B cell (primary cell): ENCODE results near the gene ROR2. TPM values are rescaled to one million over a fixed set of nuclear protein-coding genes. Genes with fewer than 3 reads are reported as not detected.

Experiments
- ATAC-seq: fragments of 200-7000 bp; cut with Tn5 transposase; one replicate; pipeline ENCODE4 v1.10.0; 2021; ENCODE audit warnings: low read depth, mild to moderate bottlenecking, moderate number of reproducible peaks, moderate library complexity
- CTCF ChIA-PET: fragments of 350-600 bp; sonication (Branson Sonifier 250); formaldehyde crosslinking; loops from one replicate; lab custom pipeline; 2021; ENCODE audit warnings: antibody characterized with exemption, inconsistent platforms; lab: Charles Lee
- POLR2A ChIA-PET: fragments of 350-600 bp; sonication (Branson Sonifier 250); formaldehyde crosslinking; loops from one replicate; lab custom pipeline; 2021; ENCODE audit warnings: antibody characterized with exemption; lab: Charles Lee
- DNase-seq: peaks from one replicate; pipeline ENCODE4 v3.0.0; 2013
- H2AFZ ChIP-seq: 2 replicates; pipeline ENCODE4 v1.6.1; 2012; ENCODE audit warnings: mild to moderate bottlenecking, low read depth, low read length; ENCODE audit not compliant: insufficient read depth, poor library complexity, severe bottlenecking
- H3K27ac ChIP-seq, 2 donors: 1 replicate in 1 of 2; 2 replicates in 1 of 2; pipeline ENCODE4 v1.5.1; 2012 to 2013; ENCODE audit warnings: low read length in 2 of 2, mild to moderate bottlenecking in 2 of 2, moderate library complexity in 1 of 2
- H3K27me3 ChIP-seq, 4 experiments: fragments of 200-600 bp in 1 of 4; sonication (generic) in 1 of 4; replicated peaks in 1 of 4; 1 replicate in 2 of 4; 2 replicates in 2 of 4; pipeline versions ENCODE4 v1.6.1 to v1.7.0; 2013 to 2016; ENCODE audit warnings: low read length in 3 of 4, mild to moderate bottlenecking in 2 of 4, mixed read lengths in 1 of 4, moderate library complexity in 1 of 4; ENCODE audit not compliant: insufficient read depth in 4 of 4, control insufficient read depth in 3 of 4; ENCODE audit errors: control extremely low read depth in 1 of 4
- H3K36me3 ChIP-seq, 2 experiments: replicated peaks in 1 of 2; 1 replicate in 1 of 2; 2 replicates in 1 of 2; pipeline versions ENCODE4 v1.6.1 to v1.7.1; 2013; ENCODE audit warnings: low read length in 1 of 2; ENCODE audit not compliant: insufficient read depth in 2 of 2, control insufficient read depth in 1 of 2; ENCODE audit errors: control extremely low read depth in 1 of 2, extremely low read depth in 1 of 2
- H3K4me1 ChIP-seq, 2 donors: fragments of 200-600 bp in 1 of 2; sonication (generic) in 1 of 2; 1 replicate in 1 of 2; 2 replicates in 1 of 2; pipeline versions ENCODE4 v1.5.1 to v1.6.1; 2013 to 2017; ENCODE audit warnings: low read length in 2 of 2; ENCODE audit not compliant: control insufficient read depth in 2 of 2, insufficient read depth in 2 of 2
- H3K4me2 ChIP-seq: replicated peaks from 2 replicates; pipeline ENCODE3; 2012; ENCODE audit warnings: mild to moderate bottlenecking, low read depth, low read length; ENCODE audit not compliant: poor library complexity, severe bottlenecking
- H3K4me3 ChIP-seq, 5 experiments: fragments of 200-600 bp in 1 of 5; sonication (generic) in 1 of 5; 1 replicate in 3 of 5; 2 replicates in 2 of 5; pipeline versions ENCODE4 v1.5.1 to v1.7.0; 2011 to 2016; ENCODE audit warnings: low read length in 4 of 5, mild to moderate bottlenecking in 4 of 5, low read depth in 2 of 5, control low read depth in 1 of 5, moderate library complexity in 1 of 5; ENCODE audit not compliant: insufficient read depth in 1 of 5; ENCODE audit errors: control extremely low read depth in 1 of 5, extremely low read depth in 1 of 5
- H3K79me2 ChIP-seq: fragments of 200-600 bp; sonication (generic); one replicate; pipeline ENCODE4 v1.6.0; 2016; ENCODE audit warnings: low read length; ENCODE audit not compliant: control insufficient read depth, insufficient read depth
- H3K9ac ChIP-seq: fragments of 200-600 bp; sonication (generic); 2 replicates; pipeline ENCODE4 v1.6.1; 2017; ENCODE audit warnings: mild to moderate bottlenecking, low read length, moderate library complexity
- H3K9me3 ChIP-seq, 3 donors: one replicate each; pipeline versions ENCODE4 v1.6.1 to v1.7.1; 2013; ENCODE audit warnings: low read length in 2 of 3; ENCODE audit not compliant: control insufficient read depth in 2 of 3, insufficient read depth in 1 of 3; ENCODE audit errors: control extremely low read depth in 1 of 3
- H4K20me1 ChIP-seq: 2 replicates; pipeline ENCODE4 v1.6.0; 2012; ENCODE audit warnings: mild to moderate bottlenecking, low read length; ENCODE audit not compliant: insufficient read depth, control insufficient read depth, poor library complexity, severe bottlenecking
- H3K27ac Mint-ChIP-seq: one replicate; pipeline ENCODE4 v1.8.0; 2021; ENCODE audit warnings: mixed read lengths
- H3K27me3 Mint-ChIP-seq: one replicate; pipeline ENCODE4 v1.8.0; 2021; ENCODE audit warnings: mixed read lengths
- H3K4me1 Mint-ChIP-seq: one replicate; pipeline ENCODE4 v1.8.0; 2021; ENCODE audit warnings: mixed read lengths
- H3K4me3 Mint-ChIP-seq: one replicate; pipeline ENCODE4 v1.8.0; 2021; ENCODE audit warnings: mixed read lengths
- H3K9me3 Mint-ChIP-seq: one replicate; pipeline ENCODE4 v1.8.0; 2022; ENCODE audit warnings: mixed read lengths; ENCODE audit not compliant: insufficient read depth
- EZH2 ChIP-seq: IDR thresholded peaks from 2 replicates; pipeline ENCODE4 v1.6.1; 2012; ENCODE audit warnings: borderline replicate concordance, low read depth, mild to moderate bottlenecking, moderate library complexity, low read length; ENCODE audit not compliant: insufficient read depth, poor library complexity, severe bottlenecking
- WGBS: methylation state at CpG from one replicate; pipeline ENCODE4 v1.1.5; 2013; ENCODE audit warnings: missing lambda C conversion rate; ENCODE audit not compliant: insufficient coverage; 5-methylcytosine and 5-hydroxymethylcytosine counted together
- intact Hi-C: fragments of 100-400 bp; cut with micrococcal nuclease; formaldehyde crosslinking; loops from one replicate; pipeline ENCODE4 v1.10.0; 2022
- polyA plus RNA-seq: library from polyadenylated mRNA; depleted of rRNA; stranded (reverse); fragments of >200 nt; gene quantifications from 2 replicates; pipeline ENCODE4 v1.2.3, GENCODE V29; 2012
- total RNA-seq, 2 donors: library from RNA; stranded (reverse); fragments of 120-200 nt in 1 of 2; gene quantifications; 1 replicate in 1 of 2; 2 replicates in 1 of 2; pipeline versions ENCODE4 v1.2.3 to v1.2.4, GENCODE V29; 2013 to 2022
- TF ChIP-seq, protein P1 (sequence below): fragments of 200-600 bp; IDR thresholded peaks from one replicate; pipeline ENCODE4 v1.8.0; 2022; ENCODE audit warnings: antibody characterized with exemption, mild to moderate bottlenecking

The ROR2 gene
- total and polyA plus RNA-seq, 2 donors (not counting 1 experiment from before 2014, with no cell fraction given), result 0.21 to 0.49 TPM

DNA sequence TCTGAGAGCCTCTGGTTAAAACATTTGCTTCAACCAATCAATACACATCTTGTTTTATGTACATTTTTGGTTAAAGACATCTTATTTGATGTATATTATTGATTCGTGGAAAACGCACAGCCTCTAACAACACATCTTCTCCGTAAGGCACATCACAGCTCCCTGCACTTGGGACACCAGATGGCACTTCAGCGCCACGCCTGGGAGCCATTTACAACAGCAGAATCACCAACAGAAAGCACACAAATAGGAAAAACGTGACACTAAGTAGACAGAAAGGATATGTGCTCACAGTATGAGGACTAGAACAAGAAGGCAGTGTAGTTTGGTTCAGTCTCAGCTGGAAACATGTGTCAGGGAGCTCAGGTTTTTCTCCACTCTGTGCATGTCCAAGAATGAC, 199.7 kb downstream of the ROR2 start:
- H2AFZ ChIP-seq, result no peak overlapping the region
- Mint-ChIP-seq H3K4me3 (no peak overlapping the region), H3K9me3 (no peaks in the 10 kb centered on the region), H3K27ac (no peak overlapping the region), H3K4me1 (no peaks in the 10 kb centered on the region), H3K27me3 (peaks cover 15% of the 10 kb centered on the region)
- 67% methylated on average over 1 of the region's 6 CpGs for WGBS
- H3K27ac ChIP-seq, result no peak overlapping the region
- intact Hi-C loops, result no loop called here
- no peaks in the 10 kb centered on the region for H3K4me1 ChIP-seq
- no peak for TF ChIP-seq EZH2
- TF ChIP-seq, protein P1, sequence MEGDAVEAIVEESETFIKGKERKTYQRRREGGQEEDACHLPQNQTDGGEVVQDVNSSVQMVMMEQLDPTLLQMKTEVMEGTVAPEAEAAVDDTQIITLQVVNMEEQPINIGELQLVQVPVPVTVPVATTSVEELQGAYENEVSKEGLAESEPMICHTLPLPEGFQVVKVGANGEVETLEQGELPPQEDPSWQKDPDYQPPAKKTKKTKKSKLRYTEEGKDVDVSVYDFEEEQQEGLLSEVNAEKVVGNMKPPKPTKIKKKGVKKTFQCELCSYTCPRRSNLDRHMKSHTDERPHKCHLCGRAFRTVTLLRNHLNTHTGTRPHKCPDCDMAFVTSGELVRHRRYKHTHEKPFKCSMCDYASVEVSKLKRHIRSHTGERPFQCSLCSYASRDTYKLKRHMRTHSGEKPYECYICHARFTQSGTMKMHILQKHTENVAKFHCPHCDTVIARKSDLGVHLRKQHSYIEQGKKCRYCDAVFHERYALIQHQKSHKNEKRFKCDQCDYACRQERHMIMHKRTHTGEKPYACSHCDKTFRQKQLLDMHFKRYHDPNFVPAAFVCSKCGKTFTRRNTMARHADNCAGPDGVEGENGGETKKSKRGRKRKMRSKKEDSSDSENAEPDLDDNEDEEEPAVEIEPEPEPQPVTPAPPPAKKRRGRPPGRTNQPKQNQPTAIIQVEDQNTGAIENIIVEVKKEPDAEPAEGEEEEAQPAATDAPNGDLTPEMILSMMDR, result no peak
- no peaks in the 10 kb centered on the region for H3K36me3 ChIP-seq
- no peaks in the 10 kb centered on the region for H3K9me3 ChIP-seq
- ATAC-seq (no peak), DNase-seq (no peak)
- ChIA-PET POLR2A (no interaction called here), CTCF (no interaction called here)
- H3K79me2 ChIP-seq, result no peaks in the 10 kb centered on the region
- no peaks in the 10 kb centered on the region for H4K20me1 ChIP-seq
- no peak overlapping the region for H3K4me3 ChIP-seq
- no peak overlapping the region for H3K4me2 ChIP-seq
- H3K27me3 ChIP-seq, result peaks cover 0 to 7% (median 0%) of the 10 kb centered on the region in 4 experiments
- H3K9ac ChIP-seq, result no peak overlapping the region

DNA sequence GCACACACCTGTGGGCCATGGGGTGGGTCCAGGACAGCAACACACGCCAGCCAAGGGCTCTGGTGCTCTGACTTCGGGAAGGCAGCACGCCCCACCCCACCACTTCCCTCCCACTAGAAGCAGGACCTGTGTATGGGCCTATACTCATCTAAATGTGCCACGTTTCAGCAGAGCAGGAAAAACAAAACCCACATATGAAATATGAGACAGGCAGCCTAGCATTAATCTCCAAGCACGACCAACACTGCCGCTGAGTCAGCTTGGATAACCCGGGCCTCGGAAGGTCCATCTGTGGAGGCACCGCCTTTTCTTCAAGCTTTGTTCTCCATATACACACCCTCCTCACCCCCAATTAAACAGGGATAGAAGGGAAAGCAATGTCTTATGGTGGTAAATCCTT, 203.1 kb downstream of the ROR2 start:
- Mint-ChIP-seq H3K27me3 (peaks cover 21% of the 10 kb centered on the region), H3K27ac (no peak overlapping the region), H3K4me3 (no peak overlapping the region), H3K4me1 (no peaks in the 10 kb centered on the region), H3K9me3 (no peaks in the 10 kb centered on the region)
- H3K27me3 ChIP-seq, result peaks cover 0 to 7% (median 0%) of the 10 kb centered on the region in 4 experiments
- H3K79me2 ChIP-seq, result no peaks in the 10 kb centered on the region
- H3K36me3 ChIP-seq, result no peaks in the 10 kb centered on the region
- ChIA-PET CTCF (interaction anchor here (1.3 kb wide), 1 partner anchor 20 kb away, joined by 4 read pairs; no protein-coding TSS in a partner anchor), POLR2A (no interaction called here)
- H4K20me1 ChIP-seq, result no peaks in the 10 kb centered on the region
- TF ChIP-seq, protein P1, result no peak
- TF ChIP-seq EZH2, result no peak
- no peak overlapping the region for H3K4me2 ChIP-seq
- intact Hi-C loops, result no loop called here
- H2AFZ ChIP-seq, result no peak overlapping the region
- H3K4me3 ChIP-seq, result no peak overlapping the region
- H3K4me1 ChIP-seq, result no peaks in the 10 kb centered on the region
- H3K27ac ChIP-seq, result no peak overlapping the region
- DNase-seq (no peak), ATAC-seq (no peak)
- 20% methylated on average over 2 of the region's 9 CpGs for WGBS
- no peaks in the 10 kb centered on the region for H3K9me3 ChIP-seq
- H3K9ac ChIP-seq, result no peak overlapping the region
